ENCODE results near the gene FUT2.
"Not testable (repeated sequence)": the region's sequence is repeated elsewhere in the genome, so short reads cannot be mapped to it uniquely, and the experiment has no call there.

FUT2 gene

DNA sequence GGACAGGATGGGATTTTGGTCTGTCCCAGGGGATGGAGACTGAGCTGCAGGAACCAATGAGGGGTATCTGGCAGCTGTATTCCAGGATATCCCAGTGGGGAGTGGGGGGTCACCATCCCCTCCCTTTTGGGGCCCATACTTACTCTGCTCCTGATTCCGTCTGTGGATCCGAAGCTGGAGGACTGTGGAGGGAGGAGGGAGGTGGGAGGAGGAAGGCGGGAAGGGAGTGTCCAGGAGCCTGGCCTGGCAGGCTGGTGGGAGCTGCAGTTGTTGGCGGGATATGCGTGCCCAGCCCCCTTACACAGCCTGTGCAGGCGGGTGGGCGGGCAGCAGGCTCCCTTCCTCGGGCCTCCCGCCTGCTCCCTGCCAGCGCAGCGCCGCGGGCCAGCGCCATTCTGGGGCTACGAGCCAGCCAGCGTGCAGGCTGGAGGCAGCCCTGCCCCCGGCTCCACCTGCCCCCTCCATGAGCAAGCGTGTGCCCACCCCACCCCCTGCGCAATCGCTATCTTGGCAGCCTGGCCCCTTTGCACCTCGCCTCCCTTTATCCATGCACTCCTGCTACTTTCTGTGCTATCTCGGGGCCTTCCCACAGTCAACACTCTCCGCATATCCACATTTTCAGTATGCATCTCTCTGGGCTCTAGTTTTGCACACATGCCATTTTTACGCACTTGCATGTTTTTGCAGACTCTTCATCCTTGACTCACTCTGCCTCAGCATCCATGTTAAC lies 21.0 kb downstream of the FUT2 start:
- no peaks in the 10 kb centered on the region for H3K27me3 ChIP-seq (ENCODE audit: insufficient read depth, low read length)
- H3K4me1 ChIP-seq (ENCODE audit: insufficient read depth, low read length) = peaks cover 33% of the 10 kb centered on the region
- no peak overlapping the region for H2AFZ ChIP-seq (ENCODE audit: low read depth, low read length)
- H3K36me3 ChIP-seq (ENCODE audit: insufficient read depth, low read length) = no peaks in the 10 kb centered on the region
- no peaks in the 10 kb centered on the region for H3K9me3 ChIP-seq (ENCODE audit: low read length)
- H3K4me3 ChIP-seq (ENCODE audit: low read length) = no peak overlapping the region

DNA sequence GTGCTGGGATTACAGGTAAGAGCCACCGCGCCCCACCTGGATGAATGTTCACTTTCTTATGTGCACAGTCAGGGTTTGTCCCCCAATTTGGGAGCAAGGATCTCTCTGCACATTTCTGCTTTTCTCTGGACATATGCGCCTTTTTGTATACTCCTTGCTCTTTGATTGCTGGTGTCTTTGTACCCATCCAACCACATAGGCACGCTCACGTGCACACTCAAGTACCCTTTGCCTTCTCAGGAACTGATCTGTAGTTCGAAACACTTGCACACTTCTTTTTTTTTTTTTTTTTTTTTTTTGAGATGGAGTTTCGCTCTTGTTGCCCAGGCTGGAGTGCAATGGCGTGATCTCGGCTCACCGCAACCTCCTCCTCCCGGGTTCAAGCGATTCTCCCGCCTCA lies 22.3 kb downstream of the FUT2 start:
- H2AFZ ChIP-seq (ENCODE audit: low read depth, low read length); H3K36me3 ChIP-seq (ENCODE audit: insufficient read depth, low read length); H3K4me3 ChIP-seq (ENCODE audit: low read length); H3K27me3 ChIP-seq (ENCODE audit: insufficient read depth, low read length); H3K9me3 ChIP-seq (ENCODE audit: low read length): not testable (repeated sequence)
- H3K4me1 ChIP-seq (ENCODE audit: insufficient read depth, low read length) = peaks cover 28% of the 10 kb centered on the region

DNA sequence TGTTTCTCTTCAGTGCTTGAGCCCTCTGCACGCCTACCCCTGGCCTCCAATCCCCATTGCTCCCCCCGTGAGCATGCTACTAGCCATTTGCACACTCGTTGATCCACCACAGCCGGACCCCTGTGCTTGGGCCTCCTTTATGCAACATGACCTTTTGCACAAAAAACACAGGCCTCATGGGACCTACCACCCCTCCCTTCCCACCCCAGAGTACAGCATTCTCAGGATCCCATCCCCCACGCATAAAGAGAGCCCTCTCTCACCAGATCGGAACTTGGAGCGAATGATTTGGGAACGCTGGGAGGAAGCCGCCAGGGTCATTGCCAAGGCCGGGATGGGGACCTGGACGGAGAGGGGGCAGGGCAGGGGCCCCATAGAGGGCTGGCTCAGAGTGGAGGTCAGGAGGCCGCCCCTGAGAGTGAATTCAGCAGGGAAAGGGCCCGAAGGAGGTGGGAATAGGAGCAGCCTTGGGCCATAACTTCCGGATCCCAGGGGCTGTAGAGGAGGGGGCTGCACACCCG lies 23.0 kb downstream of the FUT2 start:
- Histone ChIP-seq H3K36me3 (ENCODE audit: insufficient read depth, low read length) (no peaks in the 10 kb centered on the region), H3K4me1 (ENCODE audit: insufficient read depth, low read length) (peaks cover 27% of the 10 kb centered on the region)

DNA sequence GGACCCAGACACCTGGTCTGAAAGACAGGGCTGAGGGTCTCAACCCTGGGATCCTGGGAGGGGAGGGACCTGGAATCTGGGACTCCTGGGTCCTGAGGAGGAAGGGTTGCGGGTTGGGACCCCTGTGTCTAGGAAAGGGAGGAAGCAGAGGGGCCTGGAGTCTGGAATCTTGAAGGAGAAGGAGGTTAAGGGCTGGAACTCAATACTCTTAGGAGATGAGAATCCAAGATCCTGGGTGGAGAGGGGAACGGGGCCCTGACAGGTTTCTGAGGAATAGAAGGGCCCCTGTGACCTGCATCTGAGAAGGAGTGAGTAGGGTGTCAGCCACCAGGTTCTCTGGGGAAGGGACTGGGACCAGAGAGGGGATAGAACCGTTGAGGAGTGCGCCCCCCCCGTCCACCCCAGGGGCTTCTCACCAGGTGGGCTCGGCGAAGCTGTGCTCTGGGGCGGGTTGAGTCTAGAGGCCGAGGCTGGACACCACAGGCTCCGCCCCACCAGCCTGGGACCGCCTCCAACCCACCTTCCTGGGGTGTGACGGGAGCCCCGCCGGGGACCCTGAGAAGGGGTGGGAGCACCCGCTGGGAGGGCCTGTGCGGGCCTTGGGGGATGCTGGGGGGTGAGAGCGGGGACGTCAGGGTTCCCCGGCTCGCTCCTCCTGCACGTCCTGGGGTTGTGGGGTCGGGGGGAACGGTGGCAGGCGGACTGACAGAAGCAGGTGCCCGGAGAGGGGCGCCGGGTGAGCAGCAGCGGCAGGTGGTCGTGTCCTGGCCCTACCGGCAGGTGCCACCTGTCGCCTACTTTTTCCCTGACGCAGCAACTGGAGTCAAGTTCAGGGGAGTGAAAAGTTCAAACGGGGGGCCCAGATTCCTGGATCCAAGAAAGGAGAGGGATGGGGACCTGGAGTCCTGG lies 23.7 kb downstream of the FUT2 start, which contains the start of gene MAMSTR:
Gene MAMSTR (minus strand): TSS at position 463 of the 909 bp plus-strand sequence. CDS start 694 bp downstream, outside the sequence.
- Histone ChIP-seq H2AFZ (ENCODE audit: low read depth, low read length) (peak within 1 kb of the TSS; percentile 44), H3K27me3 (ENCODE audit: insufficient read depth, low read length) (no peaks in the 10 kb centered on the region), H3K4me1 (ENCODE audit: insufficient read depth, low read length) (peaks cover 27% of the 10 kb centered on the region), H3K36me3 (ENCODE audit: insufficient read depth, low read length) (no peaks in the 10 kb centered on the region), H3K4me3 (ENCODE audit: low read length) (peak within 1 kb of the TSS; percentile 58), H3K9me3 (ENCODE audit: low read length) (no peaks in the 10 kb centered on the region)

More for the DNA sequence above, 23.0 kb downstream of the FUT2 start:
- Histone ChIP-seq H2AFZ (ENCODE audit: low read depth, low read length) (peak overlapping the region; percentile 44), H3K9me3 (ENCODE audit: low read length) (no peaks in the 10 kb centered on the region), H3K27me3 (ENCODE audit: insufficient read depth, low read length) (no peaks in the 10 kb centered on the region), H3K4me3 (ENCODE audit: low read length) (no peak overlapping the region)

DNA sequence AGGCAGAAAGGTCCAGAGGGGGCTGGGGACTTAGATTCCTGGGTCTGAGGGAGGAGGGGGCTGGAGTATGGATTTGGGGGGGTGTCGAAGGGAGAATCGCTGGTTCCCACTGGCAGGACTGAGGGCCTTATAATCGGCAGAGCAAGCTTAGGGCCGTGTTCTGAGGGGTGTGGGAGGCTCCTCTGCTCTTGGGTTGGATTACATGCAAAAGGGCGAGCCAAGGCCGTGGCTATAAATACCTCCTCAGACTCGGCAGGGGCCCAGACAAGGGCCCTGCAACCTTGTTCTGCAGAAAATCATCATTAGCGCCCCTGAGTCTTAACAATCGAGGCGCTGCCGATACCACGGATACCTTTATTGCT lies 24.5 kb downstream of the FUT2 start:
- H2AFZ ChIP-seq (ENCODE audit: low read depth, low read length) = no peak overlapping the region
- peak overlapping the region; percentile 58 for H3K4me3 ChIP-seq (ENCODE audit: low read length)

DNA sequence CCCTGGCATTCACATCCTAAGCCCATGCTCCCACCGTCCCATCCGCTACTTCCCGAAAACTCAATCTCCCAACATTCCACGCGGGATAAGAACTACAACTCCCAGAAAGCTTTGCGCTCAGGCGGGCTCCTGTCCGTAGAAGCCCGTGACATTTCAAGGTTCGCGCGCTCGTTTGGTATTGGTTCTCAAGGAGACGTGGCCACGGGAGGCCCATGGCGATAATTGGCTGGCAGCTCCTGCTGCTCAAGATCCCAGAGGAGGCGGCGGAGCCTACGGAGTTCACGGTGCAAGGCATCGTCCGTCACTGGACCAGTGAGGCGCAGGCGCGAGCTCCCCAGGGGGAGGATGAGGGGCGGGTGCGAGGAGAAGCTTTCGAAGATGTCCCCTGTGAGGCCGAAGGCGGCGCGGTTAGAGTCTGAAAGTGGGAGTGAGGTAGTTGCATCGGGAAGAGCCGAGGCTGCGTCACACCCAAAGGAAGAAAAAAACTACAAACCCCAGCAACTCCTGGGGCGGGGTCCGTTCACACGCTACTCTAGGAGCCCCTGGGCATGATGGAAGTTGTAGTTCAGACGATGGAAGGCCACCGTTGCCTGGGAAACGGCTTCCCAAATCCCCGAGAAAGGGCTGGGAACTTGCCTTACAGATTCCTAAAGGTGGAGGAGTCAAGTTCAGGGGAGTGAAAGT lies 25.0 kb downstream of the FUT2 start:
- no peaks in the 10 kb centered on the region for H3K9me3 ChIP-seq (ENCODE audit: low read length)
- H3K27me3 ChIP-seq (ENCODE audit: insufficient read depth, low read length) = no peaks in the 10 kb centered on the region
- peak overlapping the region; percentile 58 for H3K4me3 ChIP-seq (ENCODE audit: low read length)
- H3K36me3 ChIP-seq (ENCODE audit: insufficient read depth, low read length) = no peaks in the 10 kb centered on the region
- peaks cover 30% of the 10 kb centered on the region for H3K4me1 ChIP-seq (ENCODE audit: insufficient read depth, low read length)
- peak overlapping the region; percentile 36 for H2AFZ ChIP-seq (ENCODE audit: low read depth, low read length)

More for the DNA sequence above, 24.5 kb downstream of the FUT2 start:
- Histone ChIP-seq H3K9me3 (ENCODE audit: low read length) (no peaks in the 10 kb centered on the region), H3K4me1 (ENCODE audit: insufficient read depth, low read length) (peaks cover 26% of the 10 kb centered on the region), H3K27me3 (ENCODE audit: insufficient read depth, low read length) (no peaks in the 10 kb centered on the region), H3K36me3 (ENCODE audit: insufficient read depth, low read length) (no peaks in the 10 kb centered on the region)

DNA sequence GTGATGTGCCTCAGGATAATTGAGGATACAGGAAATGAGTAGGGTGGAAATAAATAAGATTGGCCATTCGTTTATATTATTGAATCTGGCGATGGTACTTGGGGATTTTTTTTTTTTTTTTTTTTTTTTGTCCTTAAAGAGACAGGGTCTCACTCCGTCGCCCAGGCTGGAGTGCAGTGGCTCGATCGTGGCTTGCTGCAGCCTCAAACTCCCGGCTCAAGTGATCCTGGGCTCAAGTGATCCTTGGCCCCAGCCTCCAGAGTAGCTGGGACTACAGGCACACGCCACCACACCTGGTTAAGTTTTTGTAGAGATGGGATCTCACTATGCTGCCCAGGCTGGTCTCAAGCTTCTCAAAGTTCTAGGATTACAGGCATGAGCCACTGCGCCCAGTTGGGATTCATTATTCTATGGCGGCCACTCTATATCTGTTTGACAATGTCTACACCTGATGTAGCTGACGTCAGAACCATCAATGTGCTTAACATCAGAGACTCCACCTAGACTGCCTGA lies 26.5 kb downstream of the FUT2 start:
- Histone ChIP-seq H2AFZ (ENCODE audit: low read depth, low read length) (no peak overlapping the region), H3K4me1 (ENCODE audit: insufficient read depth, low read length) (peaks cover 27% of the 10 kb centered on the region), H3K4me3 (ENCODE audit: low read length) (no peak overlapping the region), H3K36me3 (ENCODE audit: insufficient read depth, low read length) (no peaks in the 10 kb centered on the region), H3K9me3 (ENCODE audit: low read length) (no peaks in the 10 kb centered on the region), H3K27me3 (ENCODE audit: insufficient read depth, low read length) (no peaks in the 10 kb centered on the region)

DNA sequence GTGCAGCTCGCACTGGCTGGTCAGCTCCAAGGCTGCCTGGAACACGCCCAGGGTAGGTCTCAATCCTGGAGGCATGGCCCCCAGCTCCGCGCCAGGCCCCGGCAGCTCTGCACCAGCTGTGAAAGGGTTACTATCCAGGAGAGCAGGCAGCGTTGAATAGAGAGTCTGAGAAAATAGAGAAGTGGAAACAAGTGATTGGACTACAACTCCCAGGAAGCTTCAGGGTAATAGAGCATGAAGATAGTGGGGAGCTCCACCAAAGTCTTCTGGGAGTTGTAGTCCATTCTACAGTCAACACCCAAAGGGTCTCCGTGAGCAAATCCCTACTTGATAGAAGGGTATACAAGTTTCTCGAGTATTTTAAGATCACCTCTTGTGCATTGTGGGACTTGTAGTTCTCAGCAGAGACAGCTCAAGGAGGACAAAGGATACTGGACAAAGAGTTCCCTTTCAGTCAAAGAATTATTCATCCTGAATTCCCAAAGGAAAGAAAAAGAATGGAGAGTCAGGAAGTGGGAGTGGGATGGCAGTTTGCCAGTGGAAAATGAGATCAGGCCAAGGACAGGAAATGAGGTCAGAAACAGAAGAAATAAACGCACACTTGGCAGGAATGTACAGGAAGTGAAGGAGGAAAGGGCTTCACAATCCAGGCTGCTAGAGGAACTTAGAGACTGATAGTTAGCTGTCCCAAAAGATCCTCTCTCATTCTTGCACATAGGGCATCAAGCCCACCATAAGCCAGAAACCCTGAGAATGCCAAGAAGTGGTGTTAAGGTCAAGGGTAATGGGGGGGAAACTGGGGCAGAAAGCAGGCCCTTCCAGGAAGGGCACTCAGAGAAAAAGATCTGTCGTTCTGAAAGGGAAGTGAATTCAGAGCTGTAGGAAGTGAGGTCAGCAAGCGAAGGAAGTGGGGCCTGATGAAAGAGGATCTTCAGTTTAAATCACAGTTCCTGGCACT lies 29.3 kb downstream of the FUT2 start:
- Histone ChIP-seq H3K4me1 (ENCODE audit: insufficient read depth, low read length) (peaks cover 11% of the 10 kb centered on the region), H3K4me3 (ENCODE audit: low read length) (no peak overlapping the region)

DNA sequence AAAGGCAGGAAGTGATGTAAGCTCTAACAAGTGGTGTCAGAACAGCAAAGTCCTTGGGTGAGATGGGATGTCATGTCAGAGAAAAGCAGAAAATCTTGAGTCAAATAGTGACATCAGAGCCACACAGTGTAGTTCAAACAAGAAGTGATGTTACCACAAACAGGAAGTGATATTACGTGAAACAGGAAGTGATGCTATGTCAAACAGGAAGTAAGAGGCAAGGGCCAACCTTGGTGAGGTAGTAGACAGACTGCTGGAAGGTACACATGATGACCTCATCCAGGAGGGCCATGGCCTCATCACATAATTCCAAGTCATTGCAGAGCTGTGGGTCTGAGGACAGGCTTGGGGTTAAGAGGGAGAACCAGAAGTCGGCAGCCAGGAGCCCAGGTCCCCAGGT lies 30.8 kb downstream of the FUT2 start:
- Histone ChIP-seq H2AFZ (ENCODE audit: low read depth, low read length) (no peak overlapping the region), H3K4me1 (ENCODE audit: insufficient read depth, low read length) (peaks cover 9% of the 10 kb centered on the region), H3K4me3 (ENCODE audit: low read length) (no peak overlapping the region), H3K27me3 (ENCODE audit: insufficient read depth, low read length) (no peaks in the 10 kb centered on the region), H3K9me3 (ENCODE audit: low read length) (no peaks in the 10 kb centered on the region), H3K36me3 (ENCODE audit: insufficient read depth, low read length) (no peaks in the 10 kb centered on the region)

More for the DNA sequence above, 29.3 kb downstream of the FUT2 start:
- Histone ChIP-seq H3K36me3 (ENCODE audit: insufficient read depth, low read length) (no peaks in the 10 kb centered on the region), H3K9me3 (ENCODE audit: low read length) (no peaks in the 10 kb centered on the region), H2AFZ (ENCODE audit: low read depth, low read length) (peak overlapping the region; percentile 78), H3K27me3 (ENCODE audit: insufficient read depth, low read length) (no peaks in the 10 kb centered on the region)

DNA sequence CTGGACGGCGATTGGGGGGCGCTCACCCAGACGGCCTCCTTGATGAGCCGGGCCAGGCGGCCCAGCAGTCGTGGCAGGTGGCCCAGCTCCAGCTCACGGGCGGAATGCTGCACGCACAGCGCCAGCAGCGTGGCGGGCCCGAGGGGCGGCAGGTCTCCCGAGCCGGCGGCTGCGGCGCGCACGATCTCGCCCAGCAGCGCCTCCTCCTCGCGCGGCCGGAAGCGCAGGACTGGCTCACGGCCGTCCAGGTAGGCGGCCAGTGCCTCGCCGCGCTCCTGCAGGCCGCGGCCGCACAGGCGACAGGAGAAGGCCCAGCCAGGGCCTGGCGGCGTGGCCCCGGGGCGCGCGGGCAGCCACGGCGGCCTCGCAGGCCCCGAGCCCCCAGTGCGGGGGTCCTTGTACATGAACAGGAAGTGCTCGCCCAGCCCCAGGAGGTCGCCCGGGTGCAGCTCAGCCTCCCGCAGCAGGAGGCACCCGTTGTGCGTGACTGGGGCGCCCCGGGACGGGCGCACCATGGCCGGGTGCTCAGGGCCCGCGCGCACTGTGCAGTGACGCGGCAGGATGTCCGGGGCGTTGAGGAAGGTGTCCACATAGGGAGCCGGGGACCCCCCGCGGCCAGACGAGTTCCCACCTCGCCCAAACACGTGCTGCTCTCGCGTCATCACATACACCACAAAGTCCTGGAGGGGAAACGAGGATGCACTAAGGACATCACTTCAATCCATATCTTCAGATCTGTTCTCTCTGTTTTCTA lies 33.3 kb downstream of the FUT2 start:
- no peak overlapping the region for H3K4me3 ChIP-seq (ENCODE audit: low read length)
- H2AFZ ChIP-seq (ENCODE audit: low read depth, low read length) = no peak overlapping the region
- peaks cover 9% of the 10 kb centered on the region for H3K4me1 ChIP-seq (ENCODE audit: insufficient read depth, low read length)
- H3K27me3 ChIP-seq (ENCODE audit: insufficient read depth, low read length) = no peaks in the 10 kb centered on the region
- no peaks in the 10 kb centered on the region for H3K36me3 ChIP-seq (ENCODE audit: insufficient read depth, low read length)
- H3K9me3 ChIP-seq (ENCODE audit: low read length) = no peaks in the 10 kb centered on the region

DNA sequence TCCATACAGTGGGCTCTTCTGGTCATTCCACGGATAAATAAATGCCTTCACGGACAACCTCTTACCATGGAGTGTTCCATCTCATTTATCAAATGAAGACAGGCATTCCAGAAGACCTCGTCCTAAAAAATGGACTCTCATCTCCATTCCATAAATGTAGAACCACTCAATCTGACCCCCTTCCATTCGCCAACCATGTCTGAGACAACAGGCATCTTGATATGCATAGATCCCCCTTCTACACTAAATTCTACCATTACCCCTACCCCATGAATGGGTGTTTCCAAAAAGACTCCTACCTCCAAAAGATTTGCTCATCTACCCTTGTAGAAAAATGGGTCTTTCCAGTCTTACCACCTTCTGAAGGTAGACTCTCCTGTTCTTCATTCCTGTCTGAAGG lies 35.7 kb downstream of the FUT2 start:
- Histone ChIP-seq H3K27me3 (ENCODE audit: insufficient read depth, low read length) (no peaks in the 10 kb centered on the region), H3K36me3 (ENCODE audit: insufficient read depth, low read length) (no peaks in the 10 kb centered on the region), H3K9me3 (ENCODE audit: low read length) (no peaks in the 10 kb centered on the region), H2AFZ (ENCODE audit: low read depth, low read length) (no peak overlapping the region), H3K4me3 (ENCODE audit: low read length) (no peak overlapping the region), H3K4me1 (ENCODE audit: insufficient read depth, low read length) (no peaks in the 10 kb centered on the region)
